Activated naive CD4-positive, alpha-beta T cell treated with anti-CD3 and anti-CD28 coated beads, Interleukin-2, amount 50 U/mL, for 16 hours (primary cell): Measurements from ENCODE around the gene LOC101059915.
"Not testable (repeated sequence)": the region's sequence is repeated elsewhere in the genome, so short reads cannot be mapped to it uniquely, and the experiment has no call there.

Experiments used
- DNase-seq: peaks from one replicate; pipeline ENCODE4 v3.0.0-alpha.2; 2020

LOC101059915 gene

GRCh38 chrX:71644406-71644805, 22.9 kb upstream of the LOC101059915 start:
- DNase-seq: not testable (repeated sequence)

- no peak for DNase-seq
Measured at GRCh38 chrX:71650333-71650969, 16.9 kb upstream of the LOC101059915 start.

GRCh38 chrX:71652405-71652804, 14.9 kb upstream of the LOC101059915 start:
- DNase-seq: peak; percentile 48

GRCh38 chrX:71653344-71653743, 14.0 kb upstream of the LOC101059915 start:
- DNase-seq: no peak

GRCh38 chrX:71657267-71657666, 10.1 kb upstream of the LOC101059915 start:
- DNase-seq: no peak

GRCh38 chrX:71659342-71659741, 8.0 kb upstream of the LOC101059915 start:
- DNase-seq: no peak

- DNase-seq: no peak
Measured at GRCh38 chrX:71659959-71660358, 7.4 kb upstream of the LOC101059915 start.

- no peak for DNase-seq
Measured at GRCh38 chrX:71660562-71661416, 6.6 kb upstream of the LOC101059915 start.

GRCh38 chrX:71661919-71662318, 5.4 kb upstream of the LOC101059915 start:
- no peak for DNase-seq

- not testable (repeated sequence) for DNase-seq
Measured at GRCh38 chrX:71662654-71663053, 4.7 kb upstream of the LOC101059915 start.

GRCh38 chrX:71663238-71663637, 4.1 kb upstream of the LOC101059915 start:
- peak; percentile 69 for DNase-seq

GRCh38 chrX:71664202-71664601, 3.1 kb upstream of the LOC101059915 start:
- not testable (repeated sequence) for DNase-seq

- DNase-seq: no peak
Measured at GRCh38 chrX:71664889-71665491, 2.4 kb upstream of the LOC101059915 start.

GRCh38 chrX:71665747-71666146, 1.6 kb upstream of the LOC101059915 start:
- DNase-seq: no peak

- no peak for DNase-seq
Measured at GRCh38 chrX:71666240-71667223, 814 bp upstream of the LOC101059915 start.

- DNase-seq: no peak
Measured at GRCh38 chrX:71668248-71668595, 876 bp downstream of the LOC101059915 start.

GRCh38 chrX:71669492-71669891, 2.1 kb downstream of the LOC101059915 start:
- DNase-seq: no peak

- DNase-seq: peak; percentile 29
Measured at GRCh38 chrX:71669947-71670346, 2.6 kb downstream of the LOC101059915 start.

- DNase-seq: peak; percentile 71
Measured at GRCh38 chrX:71671043-71671780, 3.9 kb downstream of the LOC101059915 start.

- no peak for DNase-seq
Measured at GRCh38 chrX:71671938-71672337, 4.6 kb downstream of the LOC101059915 start.

- DNase-seq: not testable (repeated sequence)
Measured at GRCh38 chrX:71675636-71676035, 8.3 kb downstream of the LOC101059915 start.
